ENCODE results near the gene KLHL35. TPM values are rescaled to one million over a fixed set of nuclear protein-coding genes. Genes with fewer than 3 reads are reported as not detected.

Gene KLHL35
- total and polyA plus RNA-seq, 8 donors, result 0.89 to 2.9 (median 1.7) TPM; not detected in 2

- Histone ChIP-seq H3K36me3 (peaks cover 4 to 18% (median 8%) of the 10 kb centered on the region in 4 donors), H3K4me1 (peaks cover 14 to 54% (median 34%) of the 10 kb centered on the region in 4 donors), H3K4me3 (no peak overlapping the region), H3K27ac (peak overlapping the region in 1 of 5 donors; percentile 79), H3K9me3 (peaks cover 0 to 6% (median 4%) of the 10 kb centered on the region in 4 donors), H3K27me3 (peaks cover 0 to 39% (median 12%) of the 10 kb centered on the region in 3 donors)
- TF ChIP-seq POLR2A (IDR thresholded peaks at IDR 0.05) (no peak), POLR2AphosphoS5 (IDR thresholded peaks at IDR 0.05) (no peak), CTCF (IDR thresholded peaks at IDR 0.05) (no peak), EP300 (IDR thresholded peaks at IDR 0.05) (no peak)
- intact Hi-C loops (cut with DNase I; ENCODE audit: low total_unique reads), result no loop called here
- no peak for DNase-seq
These were observed 5.8 kb downstream of the KLHL35 start for GRCh38 chr11:75427181-75427580.

- no peak for TF ChIP-seq EP300 (IDR thresholded peaks at IDR 0.05)
- TF ChIP-seq POLR2A (IDR thresholded peaks at IDR 0.05), result no peak
- no peak for TF ChIP-seq CTCF (IDR thresholded peaks at IDR 0.05)
- TF ChIP-seq POLR2AphosphoS5 (IDR thresholded peaks at IDR 0.05), result no peak
- 88 to 94% (median 90%) methylated on average over 5 of the region's 5 CpGs for WGBS, 5 donors
- no peak overlapping the region for H3K27ac ChIP-seq
- intact Hi-C loops (cut with DNase I; ENCODE audit: low total_unique reads), result no loop called here
- peaks cover 14 to 59% (median 38%) of the 10 kb centered on the region in 4 donors for H3K4me1 ChIP-seq
- H3K4me3 ChIP-seq, result no peak overlapping the region
- DNase-seq, result no peak
- peaks cover 4 to 18% (median 10%) of the 10 kb centered on the region in 4 donors for H3K36me3 ChIP-seq
- H3K9me3 ChIP-seq, result peaks cover 0 to 6% (median 4%) of the 10 kb centered on the region in 4 donors
- H3K27me3 ChIP-seq, result peaks cover 0 to 34% (median 12%) of the 10 kb centered on the region in 3 donors
These were observed 6.3 kb downstream of the KLHL35 start for GRCh38 chr11:75426720-75427086.

- H3K27ac ChIP-seq, result no peak overlapping the region
- intact Hi-C loops (cut with DNase I; ENCODE audit: low total_unique reads), result no loop called here
- H3K9me3 ChIP-seq, result peaks cover 0 to 6% (median 4%) of the 10 kb centered on the region in 4 donors
- peaks cover 18 to 62% (median 43%) of the 10 kb centered on the region in 4 donors for H3K4me1 ChIP-seq
- 85 to 94% (median 92%) methylated on average over 4 to 29 of the region's 29 CpGs for WGBS, 5 donors
- peaks cover 0 to 21% (median 12%) of the 10 kb centered on the region in 3 donors for H3K27me3 ChIP-seq
- DNase-seq, result no peak
- TF ChIP-seq CTCF (IDR thresholded peaks at IDR 0.05) (no peak), POLR2A (IDR thresholded peaks at IDR 0.05) (no peak), EP300 (IDR thresholded peaks at IDR 0.05) (no peak), POLR2AphosphoS5 (IDR thresholded peaks at IDR 0.05) (no peak)
- peaks cover 4 to 18% (median 10%) of the 10 kb centered on the region in 4 donors for H3K36me3 ChIP-seq
- H3K4me3 ChIP-seq, result no peak overlapping the region
These were observed 7.6 kb downstream of the KLHL35 start for GRCh38 chr11:75425422-75425821.

- Histone ChIP-seq H3K9me3 (peaks cover 0 to 1% (median under 1%) of the 10 kb centered on the region in 4 donors), H3K4me3 (no peak overlapping the region), H3K36me3 (peaks cover 4 to 18% (median 10%) of the 10 kb centered on the region in 4 donors), H3K27me3 (peaks cover 0 to 13% (median 7%) of the 10 kb centered on the region in 3 donors), H3K4me1 (peaks cover 8 to 65% (median 42%) of the 10 kb centered on the region in 4 donors), H3K27ac (peak overlapping the region in 1 of 5 donors; percentile 78)
- intact Hi-C loops (cut with DNase I; ENCODE audit: low total_unique reads), result no loop called here
- TF ChIP-seq POLR2AphosphoS5 (IDR thresholded peaks at IDR 0.05), result no peak
- no peak for TF ChIP-seq CTCF (IDR thresholded peaks at IDR 0.05)
- no peak for DNase-seq
- 92 to 100% (median 96%) methylated on average over 1 of the region's 1 CpG for WGBS, 5 donors
These were observed 8.6 kb downstream of the KLHL35 start for GRCh38 chr11:75424396-75424795.

All from stomach (tissue), 9 donors.